PC-9 (cell line): Measurements from ENCODE around the gene SMARCA4. TPM values are rescaled to one million over a fixed set of nuclear protein-coding genes. Genes with fewer than 3 reads are reported as not detected.

ENCODE experiments used
- BruUV-seq: library from RNA; stranded (reverse); fragments of 400-500 nt; replicated peaks from 2 replicates; lab custom pipeline; 2021; lab: Mats Ljungman, UMichigan
- CTCF ChIA-PET: fragments of 300-600 bp; sonication (Branson Sonifier 250); formaldehyde crosslinking; loops from one replicate; lab custom pipeline; 2022; ENCODE audit warnings: antibody characterized with exemption; lab: Charles Lee
- POLR2A ChIA-PET: fragments of 300-600 bp; sonication (Branson Sonifier 250); formaldehyde crosslinking; loops from one replicate; lab custom pipeline; 2022; ENCODE audit warnings: antibody characterized with exemption; ENCODE audit not compliant: unreplicated experiment; lab: Charles Lee
- DNase-seq, 2 experiments: peaks; one replicate each; pipeline versions ENCODE4 v3.0.0 to v3.0.0-alpha.2; 2015 to 2022; ENCODE audit warnings: mixed read lengths in 1 of 2
- H2AFZ ChIP-seq: fragments of 200-600 bp; sonication (generic); 2 replicates; pipeline ENCODE4 v1.8.1; 2017; ENCODE audit warnings: antibody characterized with exemption
- H3F3A ChIP-seq: fragments of 200-600 bp; sonication (generic); 2 replicates; pipeline ENCODE4 v1.8.1; 2017; ENCODE audit warnings: antibody characterized with exemption, mild to moderate bottlenecking, low read depth; ENCODE audit not compliant: insufficient read depth
- H3K27ac ChIP-seq: fragments of 200-600 bp; sonication (generic); 2 replicates; pipeline ENCODE4 v1.6.1; 2016; ENCODE audit warnings: mixed run types
- H3K27me3 ChIP-seq: fragments of 200-600 bp; sonication (generic); 2 replicates; pipeline ENCODE4 v1.6.1; 2016; ENCODE audit warnings: low read depth, mixed run types; ENCODE audit not compliant: insufficient read depth
- H3K36me3 ChIP-seq: fragments of 200-600 bp; sonication (generic); 2 replicates; pipeline ENCODE4 v1.6.1; 2016; ENCODE audit warnings: low read depth, mixed run types
- H3K4me1 ChIP-seq: fragments of 200-600 bp; sonication (generic); replicated peaks from 2 replicates; pipeline ENCODE4 v1.6.1; 2016; ENCODE audit warnings: mixed run types; ENCODE audit not compliant: insufficient read depth
- H3K4me2 ChIP-seq: fragments of 200-600 bp; sonication (generic); 2 replicates; pipeline ENCODE4 v1.6.1; 2017; ENCODE audit warnings: mixed run types
- H3K4me3 ChIP-seq: fragments of 200-600 bp; sonication (generic); 2 replicates; pipeline ENCODE4 v1.6.1; 2016; ENCODE audit warnings: mixed run types
- H3K79me2 ChIP-seq: fragments of 200-600 bp; sonication (generic); 2 replicates; pipeline ENCODE4 v1.6.1; 2017; ENCODE audit warnings: low read depth, mixed run types
- H3K9me2 ChIP-seq: fragments of 200-600 bp; sonication (generic); 2 replicates; pipeline ENCODE4 v1.8.1; 2017; ENCODE audit warnings: mild to moderate bottlenecking; ENCODE audit not compliant: insufficient read depth
- H3K9me3 ChIP-seq: fragments of 200-600 bp; sonication (generic); 2 replicates; pipeline ENCODE4 v1.8.1; 2016; ENCODE audit warnings: low read depth; ENCODE audit not compliant: insufficient read depth
- H4K20me1 ChIP-seq: fragments of 200-600 bp; sonication (generic); 2 replicates; pipeline ENCODE4 v1.8.1; 2017; ENCODE audit not compliant: insufficient read depth
- EZH2 ChIP-seq: fragments of 200-600 bp; sonication (generic); IDR thresholded peaks from 2 replicates; pipeline ENCODE4 v1.8.0; 2017; ENCODE audit warnings: antibody characterized with exemption, low read depth
- intact Hi-C: fragments of 100-400 bp; cut with micrococcal nuclease; formaldehyde crosslinking; loops from one replicate; pipeline ENCODE4 v1.10.0; 2022; ENCODE audit not compliant: unreplicated experiment
- total RNA-seq: library from RNA; stranded (reverse); gene quantifications from 2 replicates; pipeline ENCODE4 v1.2.3, GENCODE V29; 2021
- TF ChIP-seq, protein P1 (sequence below): fragments of 200-600 bp; sonication (generic); conservative IDR thresholded peaks from 2 replicates; pipeline ENCODE4 v1.6.1; 2017; ENCODE audit warnings: mixed run types, antibody characterized with exemption, mild to moderate bottlenecking, moderate library complexity

Gene SMARCA4
- total RNA-seq, 1 experiment from 2014 or later: 136 TPM

DNA sequence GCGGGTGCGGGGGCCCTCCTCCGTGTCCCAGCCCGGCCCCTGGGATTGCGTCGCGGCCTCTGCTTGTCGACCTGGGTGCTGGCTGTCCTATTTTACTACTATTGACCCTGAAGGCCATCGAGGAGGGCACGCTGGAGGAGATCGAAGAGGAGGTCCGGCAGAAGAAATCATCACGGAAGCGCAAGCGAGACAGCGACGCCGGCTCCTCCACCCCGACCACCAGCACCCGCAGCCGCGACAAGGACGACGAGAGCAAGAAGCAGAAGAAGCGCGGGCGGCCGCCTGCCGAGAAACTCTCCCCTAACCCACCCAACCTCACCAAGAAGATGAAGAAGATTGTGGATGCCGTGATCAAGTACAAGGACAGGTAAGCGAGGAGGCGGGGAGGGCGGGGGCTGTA lies 80.4 kb downstream of the SMARCA4 start:
- no peak for DNase-seq
- Histone ChIP-seq H3K4me3 (no peak overlapping the region), H4K20me1 (peaks cover 11% of the 10 kb centered on the region; the same call in 1 of the 2 replicates), H3K27ac (no peak overlapping the region), H3K4me1 (no peaks in the 10 kb centered on the region), H3K27me3 (no peaks in the 10 kb centered on the region), H3K4me2 (no peak overlapping the region), H3K36me3 (peaks cover 32% of the 10 kb centered on the region), H3F3A (peaks cover 33% of the 10 kb centered on the region), H2AFZ (no peak overlapping the region), H3K79me2 (0 out of 2 replicates have a peak, but pooled peaks cover 11% of the 10 kb centered on the region), H3K9me2 (no peaks in the 10 kb centered on the region), H3K9me3 (no peaks in the 10 kb centered on the region)
- ChIA-PET POLR2A (interaction anchor here (0.6 kb wide), 1 partner anchor 105 kb away, joined by 3 read pairs; no protein-coding TSS in a partner anchor), CTCF (interaction anchor here (0.7 kb wide), 1 partner anchor 69 kb away, joined by 4 read pairs; no protein-coding TSS in a partner anchor)
- no peak for TF ChIP-seq EZH2
- TF ChIP-seq, protein P1, sequence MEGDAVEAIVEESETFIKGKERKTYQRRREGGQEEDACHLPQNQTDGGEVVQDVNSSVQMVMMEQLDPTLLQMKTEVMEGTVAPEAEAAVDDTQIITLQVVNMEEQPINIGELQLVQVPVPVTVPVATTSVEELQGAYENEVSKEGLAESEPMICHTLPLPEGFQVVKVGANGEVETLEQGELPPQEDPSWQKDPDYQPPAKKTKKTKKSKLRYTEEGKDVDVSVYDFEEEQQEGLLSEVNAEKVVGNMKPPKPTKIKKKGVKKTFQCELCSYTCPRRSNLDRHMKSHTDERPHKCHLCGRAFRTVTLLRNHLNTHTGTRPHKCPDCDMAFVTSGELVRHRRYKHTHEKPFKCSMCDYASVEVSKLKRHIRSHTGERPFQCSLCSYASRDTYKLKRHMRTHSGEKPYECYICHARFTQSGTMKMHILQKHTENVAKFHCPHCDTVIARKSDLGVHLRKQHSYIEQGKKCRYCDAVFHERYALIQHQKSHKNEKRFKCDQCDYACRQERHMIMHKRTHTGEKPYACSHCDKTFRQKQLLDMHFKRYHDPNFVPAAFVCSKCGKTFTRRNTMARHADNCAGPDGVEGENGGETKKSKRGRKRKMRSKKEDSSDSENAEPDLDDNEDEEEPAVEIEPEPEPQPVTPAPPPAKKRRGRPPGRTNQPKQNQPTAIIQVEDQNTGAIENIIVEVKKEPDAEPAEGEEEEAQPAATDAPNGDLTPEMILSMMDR: no peak
- no TSS peak for BruUV-seq
- intact Hi-C loops: no loop called here

DNA sequence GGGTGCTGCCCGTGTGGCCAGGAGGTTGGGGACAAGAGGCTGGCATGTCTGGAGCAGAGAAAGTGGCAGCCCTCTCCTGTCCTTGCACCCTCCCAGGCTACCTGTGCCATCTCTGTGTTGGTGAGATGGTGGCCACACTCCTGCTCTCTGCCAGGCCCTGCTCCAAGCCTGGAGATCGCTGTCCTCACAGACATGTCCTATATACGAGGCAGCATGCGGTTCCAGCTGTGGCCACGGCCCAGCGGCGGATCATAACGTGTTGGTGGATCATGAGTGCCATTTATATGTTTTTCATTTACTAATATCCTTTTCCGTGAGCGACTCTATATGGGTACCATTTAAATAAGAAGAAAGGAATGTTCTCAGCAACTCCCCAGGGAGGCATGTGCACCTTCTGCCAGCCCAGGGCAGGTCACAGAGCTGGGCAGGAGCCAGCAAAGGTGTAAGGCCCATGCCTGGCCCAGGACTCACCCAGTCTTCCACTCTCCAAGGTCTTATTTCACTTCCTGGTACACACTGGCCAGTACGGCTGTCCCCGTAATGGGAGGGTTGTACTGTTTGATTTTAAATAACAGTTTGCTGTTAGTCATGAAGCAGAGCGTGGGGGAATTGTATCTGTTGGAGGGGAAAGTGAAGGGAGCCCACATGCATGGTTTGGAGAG lies 81.3 kb downstream of the SMARCA4 start:
- Histone ChIP-seq H4K20me1 (0 out of 2 replicates have a peak, but pooled peaks cover 4% of the 10 kb centered on the region), H3F3A (peaks cover 27% of the 10 kb centered on the region), H3K27ac (no peak overlapping the region; the same call in 1 of the 2 replicates), H3K9me2 (no peaks in the 10 kb centered on the region), H3K4me3 (no peak overlapping the region), H3K36me3 (peaks cover 27% of the 10 kb centered on the region), H3K4me1 (no peaks in the 10 kb centered on the region), H3K4me2 (no peak overlapping the region), H3K27me3 (no peaks in the 10 kb centered on the region), H3K79me2 (0 out of 2 replicates have a peak, but pooled peaks cover 11% of the 10 kb centered on the region), H3K9me3 (no peaks in the 10 kb centered on the region), H2AFZ (no peak overlapping the region)
- TF ChIP-seq, protein P1: no peak
- no peak for TF ChIP-seq EZH2
- intact Hi-C loops: loop anchor here (1.0 kb wide), 1 partner anchor 47 kb away; the partner anchor contains the start of gene LDLR
- BruUV-seq: no TSS peak
- POLR2A ChIA-PET: interaction anchor here (0.7 kb wide), 2 partner anchors 9 to 43 kb away, joined by 5 to 6 read pairs; no protein-coding TSS in a partner anchor
- CTCF ChIA-PET: interaction anchor here (0.5 kb wide), 1 partner anchor 101 kb away, joined by 3 read pairs; no protein-coding TSS in a partner anchor
- peak; percentile 79 to 90 for DNase-seq

DNA sequence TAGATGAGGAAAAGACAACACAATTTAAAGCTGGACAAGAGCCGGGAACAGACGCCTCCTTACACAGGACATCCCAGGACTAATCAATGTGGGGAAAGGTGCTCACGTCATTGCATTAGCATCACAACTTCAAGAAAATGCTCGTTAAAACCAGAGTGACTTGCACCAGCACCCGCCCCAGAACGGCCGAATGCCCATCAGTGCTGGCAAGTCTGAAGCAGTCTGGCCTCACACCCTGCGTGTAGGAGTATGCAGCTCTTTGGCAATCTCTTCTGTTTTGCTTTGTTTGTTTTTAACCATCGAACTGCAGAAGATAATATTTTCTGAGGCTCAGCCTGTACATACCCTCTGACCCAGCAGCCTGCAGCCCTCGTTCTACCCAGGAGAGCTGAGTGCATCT lies 83.6 kb downstream of the SMARCA4 start:
- Histone ChIP-seq H3K79me2 (no peaks in the 10 kb centered on the region), H3K36me3 (0 out of 2 replicates have a peak, but pooled peaks cover 16% of the 10 kb centered on the region), H3K9me2 (no peaks in the 10 kb centered on the region), H3K9me3 (no peaks in the 10 kb centered on the region), H3K4me3 (no peak overlapping the region), H3K27me3 (no peaks in the 10 kb centered on the region), H2AFZ (no peak overlapping the region), H3F3A (peaks cover 22% of the 10 kb centered on the region), H3K4me2 (no peak overlapping the region), H3K27ac (no peak overlapping the region), H3K4me1 (no peaks in the 10 kb centered on the region), H4K20me1 (0 out of 2 replicates have a peak, but pooled peaks cover 4% of the 10 kb centered on the region)
- BruUV-seq: no TSS peak
- ChIA-PET POLR2A (interaction anchor here (0.6 kb wide), 1 partner anchor 711 kb away, joined by 3 read pairs; the partner anchor contains the start of gene RAVER1), CTCF (no interaction called here)
- intact Hi-C loops: no loop called here
- TF ChIP-seq EZH2: no peak
- TF ChIP-seq, protein P1: no peak
- DNase-seq: no peak
